HUES6 (cell line): ENCODE measurements around the gene SARM1.

Source experiments
- H3K27ac ChIP-seq: 2 replicates; pipeline ENCODE4 v1.7.0; 2013; ENCODE audit warnings: low read depth, mild to moderate bottlenecking, low read length, inconsistent platforms
- H3K27me3 ChIP-seq: 2 replicates; pipeline ENCODE4 v1.6.1; 2013; ENCODE audit warnings: low read length; ENCODE audit not compliant: control insufficient read depth, insufficient read depth
- H3K36me3 ChIP-seq: 2 replicates; pipeline ENCODE4 v1.6.1; 2013; ENCODE audit warnings: low read length; ENCODE audit not compliant: control insufficient read depth, insufficient read depth
- H3K4me1 ChIP-seq: 2 replicates; pipeline ENCODE4 v1.6.1; 2013; ENCODE audit warnings: low read length; ENCODE audit not compliant: control insufficient read depth, insufficient read depth
- H3K4me3 ChIP-seq: 2 replicates; pipeline ENCODE4 v1.5.1; 2013; ENCODE audit warnings: low read depth, low read length
- H3K9ac ChIP-seq: one replicate; pipeline ENCODE4 v1.6.1; 2013; ENCODE audit warnings: mild to moderate bottlenecking, low read length
- H3K9me3 ChIP-seq: 2 replicates; pipeline ENCODE4 v1.6.1; 2013; ENCODE audit warnings: low read depth, low read length; ENCODE audit not compliant: control insufficient read depth, insufficient read depth

Gene SARM1

DNA sequence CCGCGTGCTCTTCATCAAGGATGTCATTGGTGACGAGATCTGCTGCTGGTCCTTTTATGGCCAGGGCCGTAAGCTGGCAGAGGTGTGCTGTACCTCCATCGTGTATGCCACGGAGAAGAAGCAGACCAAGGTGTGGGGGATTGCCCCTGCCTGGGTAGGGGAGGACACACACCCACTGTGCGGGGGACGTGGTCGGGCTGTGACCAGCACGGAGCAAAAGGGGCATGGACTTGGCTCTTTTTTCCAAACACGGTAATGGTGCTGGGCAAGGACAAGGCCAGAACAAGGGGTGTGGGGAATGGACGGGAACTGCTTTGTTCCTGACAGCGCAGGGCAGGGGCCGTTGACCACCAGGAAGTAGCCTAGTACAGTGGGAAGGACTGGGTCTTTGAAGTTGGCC is 29.2 kb upstream of the SARM1 start:
- no peak overlapping the region for H3K27ac ChIP-seq
- H3K9ac ChIP-seq: no peak overlapping the region
- peaks cover 10% of the 10 kb centered on the region; the same call in 1 of the 2 replicates for H3K4me1 ChIP-seq
- no peaks in the 10 kb centered on the region for H3K27me3 ChIP-seq
- peaks cover 85% of the 10 kb centered on the region for H3K36me3 ChIP-seq
- no peaks in the 10 kb centered on the region for H3K9me3 ChIP-seq
- no peak overlapping the region for H3K4me3 ChIP-seq

DNA sequence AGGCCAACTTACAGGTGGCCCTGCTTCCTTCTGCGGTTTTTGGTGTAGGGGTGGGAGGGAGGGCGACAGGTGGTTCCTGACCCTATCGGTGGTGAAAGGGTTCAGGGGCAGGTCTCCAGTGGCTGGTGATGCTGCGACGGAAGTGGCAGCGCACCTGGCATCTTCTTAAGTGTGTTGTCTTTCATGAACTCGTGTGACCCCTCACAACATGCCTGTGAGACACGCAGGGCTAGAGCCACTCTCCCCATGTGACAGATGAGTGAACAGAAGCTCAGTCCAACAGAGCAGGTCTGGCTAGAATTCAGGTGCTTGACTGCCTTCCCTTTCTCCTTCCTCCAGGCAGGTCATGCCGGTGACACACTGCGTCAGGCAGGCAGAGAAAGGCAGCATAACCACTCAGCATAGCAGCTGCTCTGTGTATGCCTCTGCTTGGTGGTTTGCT is 28.0 kb upstream of the SARM1 start:
- H3K27me3 ChIP-seq: no peaks in the 10 kb centered on the region
- peaks cover 13% of the 10 kb centered on the region; the same call in 1 of the 2 replicates for H3K4me1 ChIP-seq
- H3K9ac ChIP-seq: no peak overlapping the region
- peaks cover 95% of the 10 kb centered on the region for H3K36me3 ChIP-seq
- no peak overlapping the region for H3K27ac ChIP-seq
- H3K4me3 ChIP-seq: no peak overlapping the region
- no peaks in the 10 kb centered on the region for H3K9me3 ChIP-seq

- Histone ChIP-seq H3K9ac (no peak overlapping the region), H3K4me1 (peaks cover 13% of the 10 kb centered on the region; the same call in 1 of the 2 replicates), H3K4me3 (no peak overlapping the region), H3K27ac (no peak overlapping the region), H3K27me3 (no peaks in the 10 kb centered on the region), H3K9me3 (no peaks in the 10 kb centered on the region), H3K36me3 (peaks cover 98% of the 10 kb centered on the region)
Measured at GRCh38 chr17:28344011-28344410, 27.5 kb upstream of the SARM1 start.

DNA sequence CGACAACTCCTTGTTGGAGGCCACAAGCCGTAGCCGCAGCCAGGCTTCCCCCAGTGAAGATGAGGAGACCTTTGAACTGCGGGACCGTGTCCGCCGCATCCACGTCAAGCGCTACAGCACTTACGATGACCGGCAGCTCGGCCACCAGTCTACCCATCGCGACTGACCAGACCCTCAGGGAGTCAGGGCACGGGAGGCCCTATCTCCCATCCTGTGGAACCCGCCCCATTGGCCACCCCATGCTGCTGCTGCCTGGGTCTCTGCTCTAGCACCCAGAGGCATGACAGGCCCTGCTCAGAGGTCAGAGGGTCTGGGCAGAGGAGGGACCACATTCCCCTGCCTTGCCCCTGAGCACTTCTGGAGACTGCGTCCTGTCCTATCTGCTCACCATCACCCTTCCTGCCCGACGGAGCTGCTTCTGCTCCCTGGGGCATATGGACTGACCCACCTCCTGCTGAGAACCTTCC is 27.0 kb upstream of the SARM1 start:
- no peak overlapping the region for H3K9ac ChIP-seq
- no peaks in the 10 kb centered on the region for H3K9me3 ChIP-seq
- H3K27ac ChIP-seq: no peak overlapping the region
- H3K27me3 ChIP-seq: no peaks in the 10 kb centered on the region
- H3K36me3 ChIP-seq: peaks cover 98% of the 10 kb centered on the region
- peaks cover 13% of the 10 kb centered on the region; the same call in 1 of the 2 replicates for H3K4me1 ChIP-seq
- H3K4me3 ChIP-seq: no peak overlapping the region

GRCh38 chr17:28345419-28346198 is 25.9 kb upstream of the SARM1 start:
- peaks cover 98% of the 10 kb centered on the region for H3K36me3 ChIP-seq
- no peak overlapping the region for H3K4me3 ChIP-seq
- H3K27me3 ChIP-seq: no peaks in the 10 kb centered on the region
- no peak overlapping the region for H3K9ac ChIP-seq
- no peak overlapping the region for H3K27ac ChIP-seq
- H3K4me1 ChIP-seq: peaks cover 13% of the 10 kb centered on the region; the same call in 1 of the 2 replicates
- no peaks in the 10 kb centered on the region for H3K9me3 ChIP-seq

- H3K9ac ChIP-seq: no peak overlapping the region
- no peak overlapping the region for H3K27ac ChIP-seq
- peaks cover 98% of the 10 kb centered on the region for H3K36me3 ChIP-seq
Measured at GRCh38 chr17:28346199-28346580, 25.3 kb upstream of the SARM1 start.

DNA sequence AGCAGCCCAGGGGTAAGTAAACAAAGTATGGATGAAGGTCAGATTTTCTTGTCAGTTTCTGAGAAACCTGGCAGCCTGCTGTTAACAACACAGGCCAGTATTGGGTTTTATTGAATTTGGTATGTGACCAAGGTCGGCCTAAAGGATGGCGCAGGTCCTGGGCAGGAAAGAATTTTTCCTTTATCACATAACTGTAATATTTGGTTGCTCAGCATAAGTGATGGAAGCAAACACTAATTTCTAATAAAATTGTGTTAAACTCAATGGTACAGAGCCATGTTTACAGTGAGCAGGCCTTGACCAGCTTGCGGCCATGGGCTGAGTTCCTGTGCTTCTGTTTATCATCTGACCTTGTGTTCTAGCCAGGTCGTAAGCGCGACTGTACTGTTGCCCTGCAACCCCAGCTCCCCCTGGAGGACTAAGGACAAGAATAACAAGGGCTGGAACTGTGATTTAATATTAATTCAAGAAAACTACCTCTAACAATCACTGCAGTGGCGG is 24.7 kb upstream of the SARM1 start:
- H3K4me1 ChIP-seq: peaks cover 13% of the 10 kb centered on the region; the same call in 1 of the 2 replicates
- H3K36me3 ChIP-seq: peaks cover 98% of the 10 kb centered on the region
- H3K27me3 ChIP-seq: no peaks in the 10 kb centered on the region
- H3K4me3 ChIP-seq: no peak overlapping the region
- no peaks in the 10 kb centered on the region for H3K9me3 ChIP-seq
- H3K27ac ChIP-seq: peak overlapping the region; percentile 34; the same call in 1 of the 2 replicates
- no peak overlapping the region for H3K9ac ChIP-seq

More at GRCh38 chr17:28346199-28346580, 25.3 kb upstream of the SARM1 start:
- no peaks in the 10 kb centered on the region for H3K27me3 ChIP-seq
- H3K4me1 ChIP-seq: peaks cover 13% of the 10 kb centered on the region; the same call in 1 of the 2 replicates
- H3K4me3 ChIP-seq: no peak overlapping the region
- H3K9me3 ChIP-seq: no peaks in the 10 kb centered on the region

- H3K27me3 ChIP-seq: no peaks in the 10 kb centered on the region
Measured at GRCh38 chr17:28347261-28347891, 24.1 kb upstream of the SARM1 start.

DNA sequence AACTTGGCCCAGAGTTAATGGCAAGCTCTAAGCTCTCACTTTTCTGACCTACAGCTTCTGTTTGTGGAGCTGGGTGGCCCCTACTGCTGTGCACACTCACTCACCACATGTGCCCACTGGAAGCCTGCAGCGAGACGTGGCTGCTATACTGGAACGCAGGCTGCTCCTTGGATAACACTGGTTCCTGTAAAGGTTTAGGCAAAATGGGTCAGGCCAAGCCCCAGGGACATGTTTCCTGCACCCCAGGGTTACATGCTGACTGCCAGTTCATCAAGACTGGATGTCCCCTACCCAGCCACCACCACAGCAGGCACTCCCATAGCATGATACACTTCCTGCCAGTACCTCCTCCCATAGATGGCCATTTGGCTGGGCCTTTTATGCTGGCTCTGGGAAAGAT is 22.5 kb upstream of the SARM1 start:
- no peak overlapping the region for H3K4me3 ChIP-seq
- no peaks in the 10 kb centered on the region for H3K9me3 ChIP-seq
- H3K36me3 ChIP-seq: peaks cover 97% of the 10 kb centered on the region
- no peak overlapping the region for H3K9ac ChIP-seq
- H3K4me1 ChIP-seq: peaks cover 13% of the 10 kb centered on the region; the same call in 1 of the 2 replicates
- H3K27ac ChIP-seq: no peak overlapping the region
- no peaks in the 10 kb centered on the region for H3K27me3 ChIP-seq

More at GRCh38 chr17:28347261-28347891, 24.1 kb upstream of the SARM1 start:
- H3K4me3 ChIP-seq: no peak overlapping the region
- peaks cover 97% of the 10 kb centered on the region for H3K36me3 ChIP-seq
- H3K9me3 ChIP-seq: no peaks in the 10 kb centered on the region
- peak overlapping the region; percentile 30 for H3K9ac ChIP-seq
- H3K27ac ChIP-seq: 0 out of 2 replicates have a peak overlapping the region, but pooled peaks have one; percentile 34
- peaks cover 13% of the 10 kb centered on the region; the same call in 1 of the 2 replicates for H3K4me1 ChIP-seq

DNA sequence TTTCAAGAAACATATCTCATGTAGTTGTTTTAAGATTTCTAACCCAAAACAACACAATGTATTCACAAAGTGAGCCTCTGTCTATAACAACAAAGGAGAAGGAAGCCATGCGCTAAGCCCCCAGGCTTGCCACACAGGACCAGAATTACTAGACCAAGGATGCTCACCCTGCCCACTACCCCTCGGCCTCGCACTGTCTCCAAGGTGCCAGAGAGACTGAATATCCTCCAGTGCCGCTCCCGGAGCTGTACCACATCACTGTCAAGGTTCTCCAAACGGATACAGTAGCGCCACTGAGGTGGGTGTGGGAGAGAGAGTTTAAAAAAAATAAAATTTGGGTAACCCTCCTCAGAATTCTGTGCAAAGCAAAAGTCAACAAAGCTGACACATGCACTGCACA is 21.2 kb upstream of the SARM1 start:
- H3K27me3 ChIP-seq: no peaks in the 10 kb centered on the region
- peaks cover 95% of the 10 kb centered on the region for H3K36me3 ChIP-seq
- no peak overlapping the region for H3K9ac ChIP-seq
- no peak overlapping the region for H3K27ac ChIP-seq
- H3K4me3 ChIP-seq: no peak overlapping the region
- H3K4me1 ChIP-seq: peaks cover 13% of the 10 kb centered on the region; the same call in 1 of the 2 replicates
- H3K9me3 ChIP-seq: no peaks in the 10 kb centered on the region
